ENCODE data around the gene HSD17B8. TPM values are rescaled to one million over a fixed set of nuclear protein-coding genes. Genes with fewer than 3 reads are reported as not detected.
A peak's percentile ranks its signal among the peaks of the same experiment; 100 is the strongest.

The HSD17B8 gene
- total RNA-seq, 4 donors from 2014 or later: 7.9 to 28.3 (median 14.3) TPM

- TF ChIP-seq POLR2A (IDR thresholded peaks at IDR 0.05) (no peak), CTCF (IDR thresholded peaks at IDR 0.05 in 4 of 5, conservative IDR thresholded peaks at IDR 0.05 in 1 of 5) (no peak)
- DNase-seq (no peak), ATAC-seq (no peak)
- Histone ChIP-seq H3K9me3 (no peaks in the 10 kb centered on the region), H3K36me3 (peaks cover 0 to 36% of the 10 kb centered on the region in 2 donors), H3K27ac (peak overlapping the region in 2 of 4 donors; percentile 93 to 99), H3K4me1 (peaks cover 22 to 38% of the 10 kb centered on the region in 2 donors), H3K27me3 (no peaks in the 10 kb centered on the region), H3K4me3 (peak overlapping the region; percentile 79 to 92 (median 90))
- intact Hi-C loops (cut with DNase I; ENCODE audit: low total_unique reads) (no loop called here), in situ Hi-C loops (cut with MboI; ENCODE audit: low sequenced_read_pairs in 4 of 4) (no loop called here)
Measured at GRCh38 chr6:33206864-33207551, 2.6 kb downstream of the HSD17B8 start.

GRCh38 chr6:33207552-33208090 is 3.2 kb downstream of the HSD17B8 start:
- DNase-seq (no peak), ATAC-seq (peak; percentile 26 to 37)
- intact Hi-C loops (cut with DNase I; ENCODE audit: low total_unique reads): loop anchor here (1.0 to 2.0 kb wide), 3 partner anchors 7 to 65 kb away; partner anchors contain the start of genes RPS18, RXRB and SLC39A7
- Histone ChIP-seq H3K27ac (peak overlapping the region; percentile 93 to 99 (median 96)), H3K36me3 (peaks cover 0 to 30% of the 10 kb centered on the region in 2 donors), H3K4me1 (peaks cover 18 to 34% of the 10 kb centered on the region in 2 donors), H3K27me3 (no peaks in the 10 kb centered on the region), H3K4me3 (peak overlapping the region; percentile 79 to 92 (median 90)), H3K9me3 (no peaks in the 10 kb centered on the region)
- in situ Hi-C loops (cut with MboI; ENCODE audit: low sequenced_read_pairs in 4 of 4): no loop called here
- TF ChIP-seq POLR2A (IDR thresholded peaks at IDR 0.05): no peak
- no peak for TF ChIP-seq CTCF (IDR thresholded peaks at IDR 0.05 in 4 of 5, conservative IDR thresholded peaks at IDR 0.05 in 1 of 5)

DNA sequence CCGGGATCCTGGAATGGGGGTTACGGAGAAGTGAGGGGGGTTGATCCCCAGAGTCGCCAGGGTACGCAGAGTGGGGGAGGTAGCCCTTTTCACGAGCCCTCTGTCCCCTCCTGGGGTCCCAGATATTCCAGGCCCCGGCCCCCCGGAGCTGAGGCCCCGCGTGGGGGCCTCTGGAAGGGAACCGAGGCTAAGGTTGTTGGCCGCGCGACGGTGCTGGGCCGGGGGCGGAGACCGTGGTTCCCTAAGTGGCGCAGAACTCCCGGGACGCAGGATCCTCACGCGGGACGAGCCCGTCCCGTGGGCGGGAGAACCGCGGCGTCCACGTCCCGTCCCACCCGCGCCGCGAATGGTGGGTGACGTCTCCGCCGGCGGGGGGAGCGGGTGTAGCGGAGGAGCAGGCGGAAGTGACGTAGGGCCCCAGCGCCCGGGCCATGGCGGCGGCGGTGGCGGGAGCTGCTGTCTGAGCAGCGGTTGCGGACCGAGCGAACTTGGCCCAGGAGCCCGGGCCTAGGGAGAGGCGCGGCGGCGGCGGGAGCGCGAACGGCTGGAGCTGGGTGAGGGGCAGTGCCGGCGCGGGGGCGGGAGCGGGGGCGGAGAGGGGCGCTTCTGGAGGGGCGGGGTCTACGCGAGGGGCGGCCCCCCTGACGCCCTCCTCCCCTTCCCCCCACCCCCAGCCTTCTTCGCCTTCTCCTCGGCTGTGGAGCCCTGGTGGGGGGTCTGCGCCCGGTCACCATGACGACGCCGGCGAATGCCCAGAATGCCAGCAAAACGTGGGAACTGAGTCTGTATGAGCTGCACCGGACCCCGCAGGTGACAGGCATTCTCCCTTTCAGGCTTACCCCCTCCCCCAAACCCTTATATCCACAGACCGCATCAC is 3.9 kb downstream of the HSD17B8 start, which contains the start of gene RING1:
TSS of gene RING1 (plus strand) at position 410 of the 877 bp plus-strand sequence. CDS start at position 733, 323 bp downstream.
- intact Hi-C loops (cut with DNase I; ENCODE audit: low total_unique reads): loop anchor here (1.0 to 2.0 kb wide), 3 partner anchors 8 to 64 kb away; partner anchors contain the start of genes RPS18, RXRB and SLC39A7
- ATAC-seq: peak; percentile 78 to 79
- TF ChIP-seq POLR2A (IDR thresholded peaks at IDR 0.05): peak; percentile 97 to 99
- no peak for TF ChIP-seq CTCF (IDR thresholded peaks at IDR 0.05 in 4 of 5, conservative IDR thresholded peaks at IDR 0.05 in 1 of 5)

GRCh38 chr6:33209856-33210255 is 5.4 kb downstream of the HSD17B8 start:
- Histone ChIP-seq H3K4me1 (peaks cover 24 to 34% of the 10 kb centered on the region in 2 donors), H3K27ac (no peak overlapping the region), H3K4me3 (no peak overlapping the region), H3K36me3 (peaks cover 0 to 16% of the 10 kb centered on the region in 2 donors), H3K27me3 (peaks cover 0 to 2% (median 0%) of the 10 kb centered on the region in 3 donors), H3K9me3 (no peaks in the 10 kb centered on the region)
- no peak for TF ChIP-seq POLR2A (IDR thresholded peaks at IDR 0.05)
- TF ChIP-seq CTCF (IDR thresholded peaks at IDR 0.05 in 4 of 5, conservative IDR thresholded peaks at IDR 0.05 in 1 of 5): no peak
- DNase-seq: no peak
- no peak for ATAC-seq
- in situ Hi-C loops (cut with MboI; ENCODE audit: low sequenced_read_pairs in 4 of 4) (no loop called here), intact Hi-C loops (cut with DNase I; ENCODE audit: low total_unique reads) (loop anchor here (2.0 kb wide), 2 partner anchors 39 to 63 kb away; partner anchors contain the start of gene RPS18)

More for the DNA sequence above, 3.9 kb downstream of the HSD17B8 start, which contains the start of gene RING1:
- DNase-seq: peak; percentile 75 to 80
- in situ Hi-C loops (cut with MboI; ENCODE audit: low sequenced_read_pairs in 4 of 4): no loop called here
- peaks cover 25 to 37% of the 10 kb centered on the region in 2 donors for H3K4me1 ChIP-seq
- no peaks in the 10 kb centered on the region for H3K9me3 ChIP-seq
- peaks cover 0 to 23% of the 10 kb centered on the region in 2 donors for H3K36me3 ChIP-seq
- peak within 1 kb of the TSS; percentile 79 to 92 (median 90) for H3K4me3 ChIP-seq
- H3K27ac ChIP-seq: peak within 1 kb of the TSS; percentile 93 to 99 (median 96)
- no peaks in the 10 kb centered on the region for H3K27me3 ChIP-seq

Data from gastrocnemius medialis (tissue), 4 donors.